Mesenchymal stem cell (in vitro differentiated cells and primary cell): Measurements from ENCODE around the gene OPN1SW.
A peak's percentile ranks its signal among the peaks of the same experiment; 100 is the strongest.

Experiments
- DNase-seq: peaks from one replicate; pipeline ENCODE4 v3.0.0-alpha.2; 2013
- H2AFZ ChIP-seq: one replicate; pipeline ENCODE4 v1.6.1; 2013; ENCODE audit warnings: low read depth, mild to moderate bottlenecking, control low read depth, inconsistent platforms, low read length, moderate library complexity
- H2AK5ac ChIP-seq: 2 replicates; pipeline ENCODE4 v1.6.1; 2013; ENCODE audit warnings: low read length, moderate library complexity, mild to moderate bottlenecking, inconsistent platforms; ENCODE audit not compliant: severe bottlenecking
- H2BK120ac ChIP-seq: one replicate; pipeline ENCODE4 v1.6.1; 2013; ENCODE audit warnings: low read depth, mild to moderate bottlenecking, inconsistent platforms, low read length, moderate library complexity
- H2BK12ac ChIP-seq, 2 experiments: one replicate each; pipeline ENCODE4 v1.6.1; 2013; ENCODE audit warnings: inconsistent platforms in 2 of 2, low read length in 2 of 2, mild to moderate bottlenecking in 2 of 2, moderate library complexity in 2 of 2, control low read depth in 1 of 2
- H2BK15ac ChIP-seq: one replicate; pipeline ENCODE4 v1.6.1; 2013; ENCODE audit warnings: mild to moderate bottlenecking, low read depth, inconsistent platforms; ENCODE audit not compliant: poor library complexity, severe bottlenecking
- H2BK5ac ChIP-seq: 2 replicates; pipeline ENCODE4 v1.6.1; 2013; ENCODE audit warnings: low read depth, mild to moderate bottlenecking, low read length, control low read depth, inconsistent platforms; ENCODE audit not compliant: poor library complexity, severe bottlenecking
- H3K14ac ChIP-seq, 2 experiments: one replicate each; pipeline ENCODE4 v1.6.1; 2013; ENCODE audit warnings: inconsistent platforms in 2 of 2, low read length in 2 of 2, control low read depth in 1 of 2, mild to moderate bottlenecking in 1 of 2, moderate library complexity in 1 of 2
- H3K18ac ChIP-seq, 2 experiments: one replicate each; pipeline ENCODE4 v1.6.1; 2013; ENCODE audit warnings: inconsistent platforms in 2 of 2, low read length in 2 of 2, control low read depth in 1 of 2, low read depth in 1 of 2, mild to moderate bottlenecking in 1 of 2
- H3K23ac ChIP-seq, 2 experiments: one replicate each; pipeline ENCODE4 v1.6.1; 2013; ENCODE audit warnings: inconsistent platforms in 2 of 2, low read length in 2 of 2, mild to moderate bottlenecking in 2 of 2, moderate library complexity in 2 of 2, control low read depth in 1 of 2
- H3K27ac ChIP-seq: 2 replicates; pipeline ENCODE4 v1.5.1; 2013; ENCODE audit warnings: mild to moderate bottlenecking, moderate library complexity, low read length, control low read depth, inconsistent platforms; ENCODE audit not compliant: poor library complexity, severe bottlenecking
- H3K27me3 ChIP-seq, 2 experiments: 2 replicates each; pipeline versions ENCODE4 v1.6.1 to v1.7.0; 2013; ENCODE audit warnings: low read length in 2 of 2, mild to moderate bottlenecking in 2 of 2, moderate library complexity in 2 of 2, control low read depth in 1 of 2, inconsistent platforms in 1 of 2; ENCODE audit not compliant: control insufficient read depth in 1 of 2, insufficient read depth in 1 of 2
- H3K36me3 ChIP-seq, 2 experiments: 2 replicates each; pipeline versions ENCODE4 v1.6.1 to v1.7.0; 2013; ENCODE audit warnings: low read length in 2 of 2, control low read depth in 1 of 2, inconsistent platforms in 1 of 2, low read depth in 1 of 2, mild to moderate bottlenecking in 1 of 2; ENCODE audit not compliant: insufficient read depth in 2 of 2, control insufficient read depth in 1 of 2
- H3K4ac ChIP-seq, 2 experiments: one replicate each; pipeline ENCODE4 v1.6.1; 2013; ENCODE audit warnings: inconsistent platforms in 2 of 2, low read length in 2 of 2, mild to moderate bottlenecking in 2 of 2, moderate library complexity in 2 of 2, control low read depth in 1 of 2, low read depth in 1 of 2
- H3K4me1 ChIP-seq: 2 replicates; pipeline ENCODE4 v1.6.1; 2013; ENCODE audit warnings: low read depth, low read length, control low read depth; ENCODE audit not compliant: control insufficient read depth, insufficient read depth
- H3K4me2 ChIP-seq: 2 replicates; pipeline ENCODE4 v1.6.1; 2013; ENCODE audit warnings: low read length, mild to moderate bottlenecking, inconsistent platforms; ENCODE audit not compliant: poor library complexity, severe bottlenecking
- H3K4me3 ChIP-seq, 2 experiments: 2 replicates each; pipeline versions ENCODE4 v1.5.1 to v1.7.0; 2013; ENCODE audit warnings: low read length in 2 of 2, mild to moderate bottlenecking in 2 of 2, control low read depth in 1 of 2, low read depth in 1 of 2; ENCODE audit not compliant: insufficient read depth in 1 of 2
- H3K79me1 ChIP-seq: replicated peaks from 2 replicates; pipeline ENCODE4 v1.6.1; 2013; ENCODE audit warnings: mild to moderate bottlenecking, control low read depth, low read length, inconsistent platforms; ENCODE audit not compliant: poor library complexity, severe bottlenecking
- H3K9ac ChIP-seq: 2 replicates; pipeline ENCODE4 v1.7.0; 2013; ENCODE audit warnings: mild to moderate bottlenecking, low read length, moderate library complexity
- H3K9me3 ChIP-seq: 2 replicates; pipeline ENCODE4 v1.7.0; 2013; ENCODE audit warnings: mild to moderate bottlenecking, low read length; ENCODE audit not compliant: control insufficient read depth
- H4K8ac ChIP-seq: one replicate; pipeline ENCODE4 v1.6.1; 2013; ENCODE audit warnings: inconsistent platforms, mild to moderate bottlenecking, low read length, moderate library complexity
- H4K91ac ChIP-seq: one replicate; pipeline ENCODE4 v1.6.1; 2013; ENCODE audit warnings: mild to moderate bottlenecking, low read length, inconsistent platforms
- WGBS: methylation state at CpG from one replicate; pipeline ENCODE4 v1.1.7; 2013; ENCODE audit warnings: mixed read lengths; 5-methylcytosine and 5-hydroxymethylcytosine counted together

Gene OPN1SW

DNA sequence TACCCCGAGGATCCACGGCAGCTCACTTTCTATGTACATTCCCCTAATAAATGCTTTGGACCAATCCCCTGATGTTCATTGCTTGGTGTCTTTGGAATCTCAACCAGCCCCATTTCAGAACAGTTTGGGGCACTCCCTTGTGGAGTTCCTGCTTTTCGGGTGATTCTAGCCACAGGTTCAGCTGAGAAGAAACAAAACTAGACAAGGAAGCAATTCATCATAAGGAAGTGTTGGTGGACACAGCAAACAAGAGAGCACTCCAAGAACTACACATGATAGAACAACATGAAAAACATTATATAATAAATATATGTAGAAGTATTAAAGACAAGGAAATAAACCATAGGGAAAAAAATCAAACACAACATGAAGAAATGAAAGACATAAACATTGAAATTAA lies 10.1 kb upstream of the OPN1SW start:
- Histone ChIP-seq H2BK15ac (no peak overlapping the region), H3K9ac (no peak overlapping the region), H2AK5ac (no peak overlapping the region), H3K79me1 (no peaks in the 10 kb centered on the region), H3K4me3 (no peak overlapping the region), H2AFZ (no peak overlapping the region), H3K4ac (no peak overlapping the region), H3K27ac (no peak overlapping the region), H3K27me3 (peaks cover 0 to 12% of the 10 kb centered on the region in 2 experiments), H3K4me2 (no peak overlapping the region), H3K18ac (no peak overlapping the region), H3K14ac (no peak overlapping the region), H4K8ac (no peak overlapping the region), H3K4me1 (peaks cover 6% of the 10 kb centered on the region), H2BK5ac (no peak overlapping the region), H2BK120ac (no peak overlapping the region), H3K23ac (no peak overlapping the region), H2BK12ac (no peak overlapping the region), H4K91ac (no peak overlapping the region), H3K9me3 (no peaks in the 10 kb centered on the region), H3K36me3 (no peaks in the 10 kb centered on the region)
- 88% methylated on average over 3 of the region's 3 CpGs for WGBS
- no peak for DNase-seq

- Histone ChIP-seq H2AFZ (no peak overlapping the region), H3K4ac (peak overlapping the region in 1 of 2 experiments; percentile 15), H3K9ac (peak overlapping the region; percentile 52), H3K18ac (no peak overlapping the region), H4K91ac (no peak overlapping the region), H3K4me2 (no peak overlapping the region), H3K14ac (no peak overlapping the region), H3K36me3 (no peaks in the 10 kb centered on the region), H2BK12ac (no peak overlapping the region), H3K27ac (no peak overlapping the region), H3K79me1 (no peaks in the 10 kb centered on the region), H3K9me3 (peaks cover 4% of the 10 kb centered on the region), H2BK15ac (peak overlapping the region; percentile 0), H3K4me3 (peak overlapping the region in 1 of 2 experiments; percentile 52), H2BK5ac (no peak overlapping the region), H3K23ac (no peak overlapping the region), H4K8ac (no peak overlapping the region), H3K27me3 (peaks cover 0 to 3% of the 10 kb centered on the region in 2 experiments), H2AK5ac (peak overlapping the region; percentile 2), H3K4me1 (peaks cover 3% of the 10 kb centered on the region), H2BK120ac (no peak overlapping the region)
- 11% methylated on average over 15 of the region's 15 CpGs for WGBS
- peak; percentile 92 for DNase-seq
Observed at GRCh38 chr7:128783143-128783861, 7.7 kb upstream of the OPN1SW start.

DNA sequence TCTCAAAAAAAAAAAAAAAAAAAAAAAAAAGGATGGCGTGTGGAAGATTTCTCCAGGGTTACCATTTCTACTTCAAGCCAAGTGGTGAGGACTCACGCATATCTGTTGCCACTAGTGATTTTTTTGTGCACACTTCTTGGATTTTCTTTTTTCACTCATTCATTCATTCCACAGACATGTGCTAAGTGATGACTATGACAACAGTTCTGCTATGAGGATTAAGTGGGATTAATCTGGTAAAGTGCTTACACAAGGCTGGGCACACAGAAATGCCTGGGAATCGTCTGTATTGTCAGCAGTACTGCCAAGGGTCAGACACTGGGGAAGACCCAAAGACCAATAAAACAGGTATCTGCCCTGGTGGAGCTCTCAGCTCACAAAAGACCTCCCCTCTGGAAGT lies 6.3 kb upstream of the OPN1SW start:
- no peak overlapping the region for H4K8ac ChIP-seq
- H3K79me1 ChIP-seq, result no peaks in the 10 kb centered on the region
- H3K36me3 ChIP-seq, result no peaks in the 10 kb centered on the region
- peaks cover 17% of the 10 kb centered on the region for H3K9me3 ChIP-seq
- WGBS, result 88% methylated on average over 3 of the region's 3 CpGs
- H4K91ac ChIP-seq, result no peak overlapping the region
- H3K4me3 ChIP-seq, result no peak overlapping the region
- peaks cover 3% of the 10 kb centered on the region for H3K4me1 ChIP-seq
- no peak overlapping the region for H3K4ac ChIP-seq
- no peak overlapping the region for H2AFZ ChIP-seq
- no peak overlapping the region for H2AK5ac ChIP-seq
- no peak overlapping the region for H3K18ac ChIP-seq
- no peak overlapping the region for H3K14ac ChIP-seq
- no peak overlapping the region for H3K4me2 ChIP-seq
- no peak overlapping the region for H2BK5ac ChIP-seq
- H2BK15ac ChIP-seq, result no peak overlapping the region
- no peak overlapping the region for H2BK12ac ChIP-seq
- H3K9ac ChIP-seq, result peak overlapping the region; percentile 79
- no peak overlapping the region for H3K27ac ChIP-seq
- H3K27me3 ChIP-seq, result peaks cover 0 to 3% of the 10 kb centered on the region in 2 experiments
- no peak overlapping the region for H2BK120ac ChIP-seq
- no peak overlapping the region for H3K23ac ChIP-seq
- DNase-seq, result no peak

DNA sequence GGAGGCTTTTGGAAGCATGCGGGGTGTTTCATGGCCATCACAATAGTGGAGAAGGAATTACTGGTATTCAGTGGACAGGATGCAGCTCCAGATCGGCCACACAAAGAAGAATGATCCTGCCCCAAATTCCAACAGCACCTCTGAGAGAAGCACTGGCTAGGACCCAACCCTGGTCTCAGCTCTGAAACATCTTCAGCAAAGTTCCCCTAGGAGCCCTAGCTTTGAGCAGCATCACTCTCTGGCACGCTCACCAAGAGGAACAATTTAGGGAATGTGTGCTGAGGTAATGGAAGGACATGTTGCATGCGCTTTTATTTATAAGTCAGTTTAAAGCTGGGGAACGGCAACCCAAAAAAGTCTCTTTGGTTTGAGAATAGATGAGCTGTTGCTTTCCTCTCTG lies 5.5 kb upstream of the OPN1SW start:
- peaks cover 0 to 3% of the 10 kb centered on the region in 2 experiments for H3K27me3 ChIP-seq
- no peak overlapping the region for H2BK15ac ChIP-seq

More for the DNA sequence above, 5.5 kb upstream of the OPN1SW start:
- H3K14ac ChIP-seq, result no peak overlapping the region
- H2BK5ac ChIP-seq, result no peak overlapping the region
- H3K9me3 ChIP-seq, result peaks cover 18% of the 10 kb centered on the region
- no peak for DNase-seq
- no peak overlapping the region for H3K4ac ChIP-seq
- no peak overlapping the region for H3K18ac ChIP-seq
- H3K27ac ChIP-seq, result no peak overlapping the region
- no peak overlapping the region for H2AK5ac ChIP-seq
- peak overlapping the region in 1 of 2 experiments; percentile 19 for H3K4me3 ChIP-seq
- no peak overlapping the region for H4K91ac ChIP-seq
- 96% methylated on average over 5 of the region's 5 CpGs for WGBS
- no peak overlapping the region for H4K8ac ChIP-seq
- H3K9ac ChIP-seq, result peak overlapping the region; percentile 79
- H2BK12ac ChIP-seq, result no peak overlapping the region
- no peak overlapping the region for H3K4me2 ChIP-seq
- H3K4me1 ChIP-seq, result peaks cover 3% of the 10 kb centered on the region
- H3K23ac ChIP-seq, result no peak overlapping the region
- no peak overlapping the region for H2BK120ac ChIP-seq
- H3K79me1 ChIP-seq, result no peaks in the 10 kb centered on the region
- no peak overlapping the region for H2AFZ ChIP-seq
- H3K36me3 ChIP-seq, result no peaks in the 10 kb centered on the region
